ENCODE data around the gene IRF2. TPM values are rescaled to one million over a fixed set of nuclear protein-coding genes. Genes with fewer than 3 reads are reported as not detected.
A peak's percentile ranks its signal among the peaks of the same experiment; 100 is the strongest.

IRF2 gene
- total RNA-seq, 1 donor from 2014 or later, result 53.3 TPM

- DNase-seq, result no peak
- no peak for TF ChIP-seq CTCF (IDR thresholded peaks at IDR 0.05)
- Histone ChIP-seq H3K4me1 (peaks cover 60% of the 10 kb centered on the region), H3K27ac (peak overlapping the region; percentile 79), H3K36me3 (peaks cover 39% of the 10 kb centered on the region), H3K27me3 (ENCODE audit: low read depth) (no peaks in the 10 kb centered on the region), H3K4me3 (peak overlapping the region; percentile 32), H3K9me3 (no peaks in the 10 kb centered on the region)
- no peak for ATAC-seq
- intact Hi-C loops (cut with DNase I), result no loop called here
These were observed 56.4 kb downstream of the IRF2 start for GRCh38 chr4:184417802-184418511.

GRCh38 chr4:184416913-184417734, 57.2 kb downstream of the IRF2 start:
- intact Hi-C loops (cut with DNase I), result no loop called here
- no peak for TF ChIP-seq CTCF (IDR thresholded peaks at IDR 0.05)

GRCh38 chr4:184415071-184415470, 59.3 kb downstream of the IRF2 start:
- H3K4me3 ChIP-seq, result no peak overlapping the region
- no peaks in the 10 kb centered on the region for H3K9me3 ChIP-seq
- peaks cover 39% of the 10 kb centered on the region for H3K4me1 ChIP-seq
- H3K27me3 ChIP-seq (ENCODE audit: low read depth), result no peaks in the 10 kb centered on the region
- H3K36me3 ChIP-seq, result peaks cover 45% of the 10 kb centered on the region
- TF ChIP-seq CTCF (IDR thresholded peaks at IDR 0.05), result no peak
- DNase-seq (no peak), ATAC-seq (peak in 1 of 2 donors; percentile 44)
- intact Hi-C loops (cut with DNase I), result no loop called here
- H3K27ac ChIP-seq, result peak overlapping the region; percentile 18

More at GRCh38 chr4:184416913-184417734, 57.2 kb downstream of the IRF2 start:
- H3K36me3 ChIP-seq, result peaks cover 38% of the 10 kb centered on the region
- DNase-seq, result no peak
- H3K4me3 ChIP-seq, result peak overlapping the region; percentile 32
- H3K27me3 ChIP-seq (ENCODE audit: low read depth), result no peaks in the 10 kb centered on the region
- no peaks in the 10 kb centered on the region for H3K9me3 ChIP-seq
- H3K27ac ChIP-seq, result peak overlapping the region; percentile 79
- H3K4me1 ChIP-seq, result peaks cover 60% of the 10 kb centered on the region
- ATAC-seq, result peak; percentile 34 to 52

GRCh38 chr4:184413261-184414046, 60.9 kb downstream of the IRF2 start:
- H3K27ac ChIP-seq, result peak overlapping the region; percentile 60
- no peak for DNase-seq

More at GRCh38 chr4:184413261-184414046, 60.9 kb downstream of the IRF2 start:
- intact Hi-C loops (cut with DNase I), result no loop called here
- Histone ChIP-seq H3K9me3 (no peaks in the 10 kb centered on the region), H3K27me3 (ENCODE audit: low read depth) (no peaks in the 10 kb centered on the region), H3K36me3 (peaks cover 52% of the 10 kb centered on the region), H3K4me1 (peaks cover 41% of the 10 kb centered on the region), H3K4me3 (no peak overlapping the region)
- peak; percentile 52 to 75 for ATAC-seq
- TF ChIP-seq CTCF (IDR thresholded peaks at IDR 0.05), result no peak
